NOMO-1 treated with dmso at 0.1 percent for 144 hours (cell line): ENCODE results near the gene SLC45A1.

Experiments
- DNase-seq: peaks from one replicate; lab custom pipeline; 2025; ENCODE audit not compliant: unreplicated experiment; lab: John Stamatoyannopoulos, UW

The SLC45A1 gene

DNA sequence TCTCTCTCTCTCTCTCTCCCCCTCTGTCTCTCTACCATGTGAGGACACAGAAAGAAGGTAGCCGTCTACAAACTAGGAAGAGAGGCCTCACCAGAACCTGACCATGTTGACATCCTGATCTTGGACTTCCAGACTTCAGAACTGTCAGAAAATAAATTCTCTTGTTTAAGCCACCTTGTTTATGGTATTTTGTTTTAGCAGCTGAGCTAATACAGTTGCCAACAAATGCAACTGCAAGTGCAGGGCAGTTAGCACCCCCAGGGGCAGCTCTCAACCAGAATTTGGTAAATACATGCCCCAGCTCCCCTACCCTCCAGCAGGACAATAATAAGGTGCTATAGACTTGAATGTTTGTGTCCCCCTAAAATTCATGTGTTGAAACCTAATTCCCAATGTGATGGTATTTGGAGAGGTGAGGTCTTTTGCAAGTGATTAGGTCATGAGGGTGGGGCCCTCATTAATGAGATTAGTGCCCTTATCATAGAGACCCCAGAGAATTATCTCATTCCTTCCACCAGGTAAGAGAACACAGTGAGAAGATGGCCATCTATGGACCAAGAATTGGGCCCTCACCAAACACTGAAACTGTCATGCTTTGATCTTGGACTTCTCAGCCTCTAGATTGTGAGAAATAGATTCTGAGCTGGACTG is 6.7 kb upstream of the SLC45A1 start:
- DNase-seq = no peak

DNA sequence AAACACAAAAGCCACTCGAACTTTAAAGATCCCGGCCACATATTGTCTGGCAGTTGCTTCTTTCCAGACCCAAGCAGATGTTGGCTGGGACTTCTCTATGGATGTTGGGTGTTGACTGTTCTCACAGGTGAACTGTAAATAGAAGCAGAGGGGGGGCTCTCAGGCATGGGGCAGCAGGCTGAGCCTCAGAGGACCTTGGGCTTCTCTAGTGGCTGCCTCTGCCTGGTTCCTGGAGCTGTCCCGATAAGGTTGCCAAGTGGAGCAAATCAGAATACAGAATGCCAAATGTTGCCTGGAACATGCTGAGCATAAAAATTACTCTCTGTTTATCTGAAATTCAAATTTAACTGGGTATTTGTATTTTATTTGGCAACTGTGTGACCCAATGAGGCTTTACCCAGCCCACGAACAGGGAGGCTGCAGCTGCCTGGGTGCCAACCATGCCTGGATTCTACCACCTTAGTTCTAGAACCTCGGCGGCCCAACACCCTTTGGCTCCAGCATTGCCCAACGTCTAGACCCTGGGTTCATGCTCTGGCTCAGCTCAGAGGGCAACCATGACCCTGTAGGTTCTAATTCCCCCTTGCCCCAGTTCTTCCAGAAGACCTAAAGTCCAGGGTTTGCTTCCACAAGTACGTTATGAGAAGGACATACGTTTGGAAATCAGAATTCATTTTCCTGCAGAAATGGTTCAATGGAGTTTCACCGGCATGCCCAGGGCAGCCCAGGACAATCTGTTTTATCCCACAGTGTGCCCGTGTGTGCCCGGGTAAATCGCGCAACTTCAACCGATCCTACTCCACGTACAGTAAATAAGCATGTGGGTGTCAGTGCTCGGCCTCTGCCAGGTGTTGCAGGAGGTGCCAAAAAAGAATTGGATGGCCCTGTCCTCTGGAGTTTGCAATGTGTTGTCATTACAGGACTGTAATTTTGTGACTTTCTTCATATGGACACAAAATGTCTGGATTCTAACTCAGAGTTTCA is 5.4 kb upstream of the SLC45A1 start:
- no peak for DNase-seq

DNA sequence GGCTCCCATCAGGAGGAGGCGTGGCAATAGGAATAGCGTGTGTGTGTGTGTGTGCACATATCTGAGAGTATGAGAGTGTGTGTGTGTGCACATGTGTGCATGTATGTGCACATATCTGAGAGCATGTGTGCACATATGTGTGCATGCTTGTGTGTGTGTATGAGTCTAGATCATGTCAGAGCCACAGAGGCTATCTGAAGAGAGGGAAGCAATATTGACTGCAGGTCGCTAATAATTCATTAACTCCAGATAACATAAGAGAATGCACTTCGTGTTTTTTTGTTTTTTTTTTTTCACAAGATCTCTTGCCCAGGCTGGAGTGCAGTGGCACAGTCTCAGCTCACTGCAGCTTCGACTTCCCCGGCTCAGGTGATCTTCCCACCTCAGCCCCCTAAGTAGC is 4.7 kb upstream of the SLC45A1 start:
- no peak for DNase-seq

DNA sequence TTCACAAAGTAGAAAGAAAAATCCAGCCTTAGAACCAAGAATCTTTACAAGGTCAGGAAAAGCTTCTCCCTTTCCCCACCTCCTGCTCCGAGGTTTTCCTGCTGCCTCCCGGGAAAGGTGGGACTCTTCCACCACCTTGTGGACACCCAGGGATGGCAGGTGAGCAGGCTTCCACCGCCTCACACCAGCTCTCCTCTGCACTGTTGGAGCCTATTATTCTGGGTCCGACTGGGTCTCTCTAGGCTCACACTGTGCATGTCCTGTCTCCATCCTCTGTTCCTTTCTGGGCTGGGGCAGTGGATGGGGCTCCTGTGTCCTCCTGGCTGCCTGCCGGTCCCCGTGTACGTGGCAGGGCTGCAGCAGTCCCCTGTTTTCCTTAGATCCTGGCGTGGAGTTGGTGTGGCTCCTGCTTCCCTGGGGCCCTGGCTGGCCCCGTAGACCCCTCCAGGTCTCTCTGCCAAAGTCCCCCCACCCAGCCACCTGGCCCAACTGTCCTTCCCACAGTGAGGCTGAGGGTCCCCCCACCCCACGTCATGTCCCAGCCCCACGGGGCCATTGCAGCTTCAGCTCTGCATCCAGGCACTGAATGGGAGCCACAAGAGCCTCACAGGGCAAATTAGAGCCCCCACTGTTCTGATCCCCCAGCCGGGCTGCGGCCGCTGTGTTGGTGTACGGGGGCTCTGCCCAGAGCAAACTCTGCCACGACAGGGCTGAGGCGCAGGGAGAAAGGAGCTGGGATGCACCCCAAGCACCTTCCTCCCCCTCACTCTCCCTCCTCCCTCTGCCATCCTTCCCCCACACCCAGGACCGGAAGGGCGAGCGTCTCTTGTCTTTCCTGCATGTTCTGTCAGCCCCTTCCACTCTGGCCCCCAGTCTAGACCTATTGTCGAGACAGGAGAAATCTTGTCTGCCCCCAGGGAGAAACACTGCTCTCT is 3.3 kb upstream of the SLC45A1 start:
- no peak for DNase-seq

DNA sequence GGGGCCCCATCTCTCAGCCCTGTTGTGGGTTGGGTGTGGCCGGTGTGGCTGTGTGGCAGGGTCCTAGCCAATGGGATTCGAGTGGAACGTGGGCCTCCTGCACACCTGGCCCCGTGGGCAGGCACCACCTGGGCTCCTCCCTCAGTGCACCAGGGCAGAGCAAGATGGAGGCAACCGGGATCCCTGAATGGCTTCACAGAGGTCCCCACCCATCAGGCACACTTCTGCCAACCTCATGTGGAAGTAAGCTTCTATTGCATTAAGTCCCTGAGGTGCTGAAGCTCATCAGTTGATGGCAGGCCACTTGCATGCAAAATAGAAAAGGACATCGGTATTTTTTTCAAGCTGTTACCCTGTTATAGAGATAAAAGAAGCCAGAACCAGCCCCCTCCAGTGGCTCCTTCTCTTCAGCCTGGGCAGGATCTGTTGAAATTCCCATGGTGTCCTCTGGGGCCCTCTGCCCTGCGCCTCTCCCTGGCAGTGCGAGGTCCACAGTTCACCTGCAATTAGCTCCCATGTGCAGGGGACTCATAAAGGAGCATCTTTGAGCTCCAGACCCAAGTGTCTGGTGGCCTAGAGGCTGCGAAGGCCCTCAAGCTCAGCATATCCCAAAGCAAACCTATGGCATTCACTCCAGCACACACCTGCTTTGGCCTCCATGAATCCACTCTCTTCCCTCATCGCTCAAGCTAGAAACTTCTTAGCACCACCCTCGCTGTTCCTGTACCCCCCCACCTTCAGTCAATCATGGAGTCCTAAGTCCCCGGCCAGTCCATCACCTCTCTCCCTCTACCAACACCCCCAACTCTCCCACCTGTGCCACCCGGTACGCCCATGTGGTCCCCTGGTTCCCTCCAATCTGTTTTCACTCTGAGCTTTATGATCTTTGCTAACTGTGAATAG is 2.1 kb upstream of the SLC45A1 start:
- no peak for DNase-seq

DNA sequence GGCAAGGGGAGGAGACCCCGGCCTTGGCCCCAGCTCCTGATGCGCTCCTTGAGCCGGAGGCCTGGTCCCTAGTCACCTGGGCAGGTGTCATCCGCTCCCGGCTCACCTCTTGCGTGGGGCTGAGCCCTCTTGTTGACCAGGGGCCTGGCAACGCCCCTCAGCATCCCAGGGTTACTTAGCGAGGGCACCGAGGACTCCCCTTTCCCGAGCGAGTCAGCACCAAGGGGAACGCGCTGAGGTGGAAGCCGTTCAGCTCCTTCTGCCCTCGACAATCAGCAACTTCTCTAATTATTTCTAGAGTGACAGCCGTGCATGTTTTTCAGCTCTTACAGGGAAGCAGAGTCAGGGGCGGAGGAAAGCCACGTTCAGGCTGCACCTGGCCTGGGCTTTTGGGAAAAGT is 522 bp downstream of the SLC45A1 start:
- DNase-seq = no peak

DNA sequence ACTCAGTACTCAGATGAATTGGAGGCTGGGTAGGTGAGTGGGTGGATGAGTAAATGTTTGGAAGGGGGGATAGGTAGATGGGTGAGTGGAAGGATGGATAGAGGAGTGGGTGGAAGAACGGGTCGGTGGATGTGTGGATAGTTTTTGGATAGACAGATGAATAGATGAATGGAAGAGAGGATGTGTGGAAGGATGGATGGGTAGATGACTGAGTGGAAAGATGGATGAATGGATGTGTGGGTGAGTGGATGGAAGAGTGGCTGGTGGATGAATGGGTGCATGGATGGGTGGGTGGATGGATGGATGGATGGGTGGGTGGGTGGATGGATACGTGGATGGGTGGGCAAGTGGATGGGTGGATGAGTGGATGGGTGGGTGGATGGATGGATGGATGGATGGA is 3.7 kb downstream of the SLC45A1 start:
- DNase-seq = no peak

DNA sequence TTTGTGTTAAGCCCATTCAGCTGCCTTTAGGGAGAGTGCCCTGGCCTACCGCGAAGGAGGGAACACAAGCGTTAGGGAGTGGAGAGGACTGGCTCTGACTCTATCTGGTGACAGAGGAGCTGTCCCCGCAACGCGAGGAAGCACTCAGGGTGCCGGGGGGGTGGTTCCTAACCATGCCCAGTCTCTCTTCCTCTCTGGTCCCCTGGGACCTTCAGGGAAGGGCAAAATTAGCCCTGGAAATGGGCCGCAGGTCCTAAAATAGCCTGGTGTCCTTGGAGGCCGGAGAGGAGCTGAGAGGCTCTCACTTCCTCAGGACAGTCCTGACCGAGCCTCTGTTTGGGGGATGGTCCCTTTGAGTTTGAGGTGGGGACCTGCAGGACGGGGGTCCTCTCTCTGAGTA is 5.8 kb downstream of the SLC45A1 start:
- no peak for DNase-seq

DNA sequence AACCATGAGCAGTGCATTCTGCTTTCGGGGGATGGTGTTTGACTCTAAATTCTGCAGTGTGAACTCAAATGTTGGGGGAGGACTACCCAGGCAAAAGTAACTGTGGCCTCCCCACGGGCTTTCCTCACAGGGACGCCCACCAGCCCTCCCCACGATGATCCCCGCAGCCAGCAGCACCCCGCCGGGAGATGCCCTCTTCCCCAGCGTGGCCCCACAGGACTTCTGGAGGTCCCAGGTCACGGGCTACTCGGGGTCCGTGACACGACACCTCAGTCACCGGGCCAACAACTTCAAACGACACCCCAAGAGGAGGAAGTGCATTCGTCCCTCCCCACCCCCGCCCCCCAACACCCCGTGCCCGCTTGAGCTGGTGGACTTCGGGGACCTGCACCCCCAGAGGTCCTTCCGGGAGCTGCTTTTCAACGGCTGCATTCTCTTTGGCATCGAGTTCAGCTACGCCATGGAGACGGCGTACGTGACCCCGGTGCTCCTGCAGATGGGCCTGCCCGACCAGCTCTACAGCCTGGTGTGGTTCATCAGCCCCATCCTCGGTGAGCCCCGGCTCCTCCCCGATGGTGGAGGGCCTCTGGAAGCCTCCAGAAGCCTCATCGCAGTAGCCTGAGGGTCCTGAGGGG is 6.4 kb downstream of the SLC45A1 start:
- DNase-seq = no peak

DNA sequence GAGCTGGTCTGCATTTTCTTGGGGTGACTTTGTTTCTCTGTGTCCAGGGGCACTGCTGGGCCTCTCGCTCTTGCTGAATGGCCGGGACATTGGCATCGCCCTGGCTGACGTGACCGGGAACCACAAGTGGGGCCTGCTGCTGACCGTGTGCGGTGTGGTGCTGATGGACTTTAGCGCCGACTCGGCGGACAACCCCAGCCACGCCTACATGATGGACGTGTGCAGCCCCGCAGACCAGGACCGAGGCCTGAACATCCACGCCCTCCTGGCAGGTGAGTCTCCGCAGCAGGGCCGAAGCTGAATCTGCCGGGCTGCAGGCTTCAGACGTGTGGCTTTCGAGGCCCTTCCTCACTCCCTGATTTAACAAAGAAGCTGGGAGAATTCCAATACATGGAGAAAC is 7.9 kb downstream of the SLC45A1 start:
- no peak for DNase-seq

DNA sequence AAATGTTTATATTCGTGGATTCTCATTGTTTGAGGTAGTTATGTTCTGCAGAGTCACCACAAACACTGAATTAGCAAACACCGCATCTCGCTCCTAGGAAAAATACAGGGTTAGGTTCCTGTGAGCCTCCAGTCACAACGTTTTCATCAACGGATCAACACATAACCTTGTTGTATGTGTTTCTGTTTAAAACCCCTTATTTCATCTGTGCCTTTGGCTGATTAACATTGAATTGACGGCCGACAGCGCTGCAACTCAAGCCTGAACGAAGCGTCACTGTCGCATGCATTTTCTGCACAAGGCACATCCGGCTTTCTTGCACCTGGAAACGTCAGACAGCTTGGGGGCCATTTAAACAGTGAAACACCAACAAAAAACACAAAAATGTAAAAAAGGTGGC is 8.4 kb downstream of the SLC45A1 start:
- no peak for DNase-seq

DNA sequence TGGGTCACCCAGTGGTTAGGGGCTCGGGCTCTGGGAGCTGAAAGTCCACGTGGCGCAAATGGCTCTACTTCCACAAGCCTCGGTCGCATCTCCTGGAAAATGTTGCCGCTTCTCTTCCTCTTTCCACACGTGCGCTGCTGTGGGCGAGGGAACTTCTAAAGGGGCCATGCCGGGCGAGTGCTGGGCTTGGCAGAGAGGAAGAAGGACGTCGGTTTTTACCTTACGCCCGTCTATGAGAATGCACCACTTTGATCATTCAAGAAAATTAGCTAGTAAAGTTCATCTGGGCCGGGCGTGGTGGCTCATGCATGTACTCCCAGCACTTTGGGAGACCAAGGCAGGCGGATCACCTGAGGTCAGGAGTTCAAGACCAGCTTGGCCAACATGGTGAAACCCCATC is 10.4 kb downstream of the SLC45A1 start:
- DNase-seq = no peak

DNA sequence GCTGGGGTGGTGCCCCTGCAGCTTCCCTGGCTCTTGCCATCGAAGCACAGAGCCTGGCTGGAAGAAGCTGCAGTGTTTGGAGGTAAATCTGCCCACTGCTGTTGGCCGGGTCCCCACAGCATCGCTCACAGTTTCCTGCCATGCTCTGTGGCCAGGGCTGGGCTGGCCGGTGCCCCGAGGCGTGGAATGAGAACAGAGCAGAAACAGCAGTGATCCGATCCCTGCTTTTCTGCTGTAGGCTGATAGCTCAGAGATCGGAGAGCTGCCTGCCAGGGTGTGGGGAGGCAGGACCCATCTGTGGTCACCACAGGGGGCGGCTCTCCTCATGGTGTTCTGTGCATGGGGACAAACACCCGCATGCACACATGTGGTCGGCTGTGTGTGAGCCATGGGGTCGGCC is 11.5 kb downstream of the SLC45A1 start:
- DNase-seq = no peak

DNA sequence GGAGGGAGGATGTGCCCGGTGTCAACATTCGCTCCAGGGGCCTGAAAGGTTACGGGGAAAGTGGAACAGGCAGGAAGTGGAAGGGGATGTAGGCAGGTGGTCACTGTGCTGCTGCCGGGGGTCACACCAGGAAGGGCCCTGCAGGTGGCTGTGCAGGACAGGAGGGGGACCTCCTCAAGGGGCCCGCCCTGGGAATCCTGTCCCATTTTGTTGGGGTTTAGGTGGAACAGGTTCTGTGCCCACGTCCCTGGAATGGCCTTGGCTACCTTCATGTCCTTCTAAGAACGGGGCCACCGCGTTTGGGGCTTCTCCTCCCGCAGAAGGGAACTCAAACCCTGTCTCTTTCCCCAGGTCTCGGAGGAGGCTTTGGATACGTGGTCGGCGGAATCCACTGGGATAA is 11.9 kb downstream of the SLC45A1 start:
- no peak for DNase-seq

DNA sequence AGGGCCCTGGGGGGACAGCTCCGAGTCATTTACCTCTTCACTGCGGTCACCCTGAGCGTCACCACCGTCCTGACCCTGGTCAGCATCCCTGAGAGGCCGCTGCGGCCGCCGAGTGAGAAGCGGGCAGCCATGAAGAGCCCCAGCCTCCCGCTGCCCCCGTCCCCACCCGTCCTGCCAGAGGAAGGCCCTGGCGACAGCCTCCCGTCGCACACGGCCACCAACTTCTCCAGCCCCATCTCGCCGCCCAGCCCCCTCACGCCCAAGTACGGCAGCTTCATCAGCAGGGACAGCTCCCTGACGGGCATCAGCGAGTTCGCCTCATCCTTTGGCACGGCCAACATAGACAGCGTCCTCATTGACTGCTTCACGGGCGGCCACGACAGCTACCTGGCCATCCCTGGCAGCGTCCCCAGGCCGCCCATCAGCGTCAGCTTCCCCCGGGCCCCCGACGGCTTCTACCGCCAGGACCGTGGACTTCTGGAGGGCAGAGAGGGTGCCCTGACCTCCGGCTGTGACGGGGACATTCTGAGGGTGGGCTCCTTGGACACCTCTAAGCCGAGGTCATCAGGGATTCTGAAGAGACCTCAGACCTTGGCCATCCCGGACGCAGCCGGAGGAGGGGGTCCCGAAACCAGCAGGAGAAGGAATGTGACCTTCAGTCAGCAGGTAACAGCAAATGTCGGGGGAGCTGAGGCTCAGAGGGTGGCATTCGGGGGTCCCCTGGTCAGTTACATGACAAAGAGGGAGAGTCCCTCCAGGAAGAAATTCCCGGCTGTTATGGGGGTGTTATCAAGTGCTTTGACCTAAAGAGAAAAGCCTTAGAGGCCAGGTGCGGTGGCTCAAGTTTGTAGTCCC is 12.6 kb downstream of the SLC45A1 start:
- DNase-seq = no peak

DNA sequence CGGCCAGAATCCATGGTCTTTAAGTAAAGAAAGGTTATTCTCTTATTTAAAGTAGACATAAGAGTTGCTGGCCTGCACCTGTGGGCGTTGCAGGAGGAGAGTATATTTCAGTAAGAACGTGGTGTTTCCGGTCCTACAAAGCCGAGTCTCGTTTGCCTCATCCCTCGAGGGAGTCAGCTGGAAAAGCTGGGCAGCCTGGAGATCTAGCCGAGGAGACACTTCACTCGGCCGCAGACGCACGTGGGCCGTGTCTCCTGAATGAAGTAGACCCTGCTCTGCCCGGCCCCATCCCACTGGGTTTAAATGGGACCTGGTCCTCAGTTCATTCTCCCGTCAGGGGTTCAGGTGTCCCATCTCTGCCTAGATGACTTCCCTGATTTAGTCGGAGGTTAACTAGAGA is 14.9 kb downstream of the SLC45A1 start:
- no peak for DNase-seq

DNA sequence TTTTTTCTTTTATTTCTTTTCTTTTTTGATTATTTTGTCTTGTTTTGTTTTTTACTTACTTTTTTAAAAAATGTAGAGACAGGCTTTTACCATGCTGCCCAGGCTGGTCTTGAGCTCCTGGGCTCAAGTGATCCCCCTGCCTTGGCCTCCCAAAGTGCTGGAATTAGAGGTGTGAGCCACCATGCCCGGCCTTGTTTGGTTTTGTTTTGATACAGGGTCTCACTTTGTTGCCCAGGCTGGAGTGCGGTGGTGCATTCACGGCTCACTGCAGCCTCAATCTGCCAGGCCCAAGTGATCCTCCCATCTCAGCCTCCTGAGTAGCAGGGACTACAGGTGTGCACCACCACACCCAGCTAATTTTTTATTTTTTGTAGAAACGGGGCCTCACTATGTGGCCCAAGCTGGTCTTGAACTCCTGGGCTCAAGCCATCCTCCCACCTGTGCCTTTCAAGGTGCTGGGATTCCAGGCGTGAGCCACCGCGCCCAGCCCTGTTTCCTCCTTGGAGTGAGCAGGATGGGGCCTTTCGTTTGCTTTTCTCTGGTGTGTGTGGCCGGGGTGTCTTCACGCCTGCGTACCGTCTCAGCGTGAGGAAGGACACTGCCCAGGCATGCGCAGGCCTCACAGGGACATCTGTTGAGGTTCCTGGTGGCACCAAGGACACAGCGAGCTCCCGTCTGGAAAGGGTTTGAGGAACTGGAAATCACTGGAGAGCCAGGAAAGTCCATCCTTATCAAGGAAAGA is 15.5 kb downstream of the SLC45A1 start:
- no peak for DNase-seq

DNA sequence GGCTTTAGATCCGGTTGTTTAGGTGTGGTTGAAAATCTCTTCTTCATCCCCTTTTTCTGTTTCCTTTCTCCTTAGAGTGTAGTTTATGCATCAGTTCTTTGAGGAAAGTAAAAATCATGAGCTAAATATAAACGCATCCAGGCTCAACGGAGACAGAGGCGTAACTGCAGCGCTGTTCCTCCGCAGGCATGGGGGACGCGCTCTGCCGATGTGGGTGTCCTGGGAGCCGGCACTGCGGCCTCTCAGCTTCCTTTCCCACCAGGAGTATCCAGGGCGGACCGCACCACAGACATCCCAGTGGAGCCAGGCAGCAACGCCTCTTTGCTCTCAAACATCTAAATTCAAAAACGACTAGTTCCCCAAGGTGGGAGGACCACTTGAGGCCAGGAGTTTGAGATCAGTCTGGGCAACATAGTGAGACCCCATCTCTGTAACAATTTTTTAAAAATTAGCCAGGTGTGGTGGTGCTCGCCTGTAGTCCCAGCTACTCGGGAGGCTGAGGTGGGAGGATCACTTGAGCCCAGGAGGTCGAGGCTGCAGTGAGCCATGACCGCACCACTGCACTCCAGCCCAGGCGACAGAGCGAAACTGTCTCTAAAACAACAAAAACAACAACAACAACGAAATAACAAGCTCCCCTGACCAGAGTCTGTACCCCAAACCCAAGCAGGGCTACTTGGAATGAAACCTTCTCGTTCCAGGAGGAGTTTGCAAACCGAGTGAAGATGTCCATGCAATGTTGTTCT is 16.4 kb downstream of the SLC45A1 start:
- no peak for DNase-seq
